Uterus (tissue), 4 donors: ENCODE results near the gene BCKDHB. TPM values are rescaled to one million over a fixed set of nuclear protein-coding genes. Genes with fewer than 3 reads are reported as not detected.

Experiments
- DNase-seq, 2 donors: peaks; one replicate each; pipeline ENCODE4 v3.0.0-alpha.2; 2019 to 2020
- H3K27ac ChIP-seq, 2 donors: fragments of 200-600 bp; sonication (generic); 1 replicate in 1 of 2; 2 replicates in 1 of 2; pipeline ENCODE4 v1.5.1; 2016 to 2018
- H3K27me3 ChIP-seq, 2 donors: fragments of 200-600 bp; sonication (generic); one replicate each; pipeline ENCODE4 v1.5.1; 2018 to 2019; ENCODE audit warnings: control low read depth in 1 of 2
- H3K36me3 ChIP-seq, 2 donors: fragments of 200-600 bp; sonication (generic); one replicate each; pipeline ENCODE4 v1.5.1; 2019; ENCODE audit warnings: control low read depth in 1 of 2
- H3K4me1 ChIP-seq, 2 donors: fragments of 200-600 bp; sonication (generic); one replicate each; pipeline ENCODE4 v1.5.1; 2018 to 2019; ENCODE audit warnings: control low read depth in 1 of 2
- H3K4me3 ChIP-seq, 2 donors: fragments of 200-600 bp; sonication (generic); 1 replicate in 1 of 2; 2 replicates in 1 of 2; pipeline ENCODE4 v1.5.1; 2018 to 2019; ENCODE audit warnings: mild to moderate bottlenecking in 1 of 2
- H3K9me3 ChIP-seq, 2 donors: fragments of 200-600 bp; sonication (generic); one replicate each; pipeline ENCODE4 v1.5.1; 2019; ENCODE audit warnings: control low read depth in 1 of 2
- POLR2A ChIP-seq, 2 donors: fragments of 450-650 bp; IDR thresholded peaks; one replicate each; pipeline ENCODE4 v1.6.1; 2016; ENCODE audit warnings: antibody characterized with exemption in 2 of 2, mild to moderate bottlenecking in 1 of 2, moderate library complexity in 1 of 2
- intact Hi-C: fragments of 100-400 bp; cut with DNase I; formaldehyde crosslinking; loops from one replicate; pipeline ENCODE4 v1.15.1; 2023; ENCODE audit warnings: low total_unique reads
- total RNA-seq, 4 donors: library from RNA; depleted of rRNA in 3 of 4; stranded (reverse); fragments of >200 nt in 3 of 4; gene quantifications; one replicate each; pipeline versions ENCODE4 v1.1.0 to v1.2.4, GENCODE V29; 2014 to 2023
- TF ChIP-seq, protein P1 (sequence below), 4 experiments: fragments of 200-600 bp in 2 of 4; fragments of 450-650 bp in 2 of 4; sonication (generic) in 2 of 4; IDR thresholded peaks; one replicate each; pipeline ENCODE4 v1.5.1; 2016 to 2019; ENCODE audit warnings: antibody characterized with exemption in 4 of 4, mild to moderate bottlenecking in 2 of 4, moderate library complexity in 1 of 4
- donor health status: DM: yes; HTN: yes; CAD: no.

Gene BCKDHB
- total RNA-seq, 4 donors from 2014 or later = 7.2 to 35.5 (median 13.2) TPM

DNA sequence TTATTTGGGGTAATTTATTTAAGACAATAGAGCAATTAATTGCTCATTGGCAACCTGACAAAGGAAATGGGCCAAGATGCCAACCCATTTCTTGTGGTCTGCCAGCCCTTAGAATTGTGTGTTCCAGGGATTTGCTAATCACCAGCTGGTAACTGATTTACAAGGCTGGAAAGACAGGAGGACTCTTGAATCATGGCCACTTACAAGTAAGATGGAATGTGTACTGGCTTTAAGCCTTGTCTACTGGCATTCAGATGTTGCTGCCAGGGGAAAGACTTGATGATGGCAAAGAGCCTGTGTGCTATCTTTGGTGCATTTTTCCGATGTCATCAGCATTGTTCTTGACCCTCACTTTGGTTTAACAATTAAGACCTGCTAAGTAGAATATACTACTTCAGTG is 91.0 kb downstream of the BCKDHB start:
- Histone ChIP-seq H3K27ac (no peak overlapping the region), H3K4me3 (no peak overlapping the region), H3K27me3 (no peaks in the 10 kb centered on the region), H3K4me1 (no peaks in the 10 kb centered on the region), H3K36me3 (no peaks in the 10 kb centered on the region), H3K9me3 (no peaks in the 10 kb centered on the region)
- no peak for DNase-seq
- intact Hi-C loops = no loop called here
- no peak for TF ChIP-seq POLR2A (IDR thresholded peaks at IDR 0.05)
- TF ChIP-seq, protein P1, sequence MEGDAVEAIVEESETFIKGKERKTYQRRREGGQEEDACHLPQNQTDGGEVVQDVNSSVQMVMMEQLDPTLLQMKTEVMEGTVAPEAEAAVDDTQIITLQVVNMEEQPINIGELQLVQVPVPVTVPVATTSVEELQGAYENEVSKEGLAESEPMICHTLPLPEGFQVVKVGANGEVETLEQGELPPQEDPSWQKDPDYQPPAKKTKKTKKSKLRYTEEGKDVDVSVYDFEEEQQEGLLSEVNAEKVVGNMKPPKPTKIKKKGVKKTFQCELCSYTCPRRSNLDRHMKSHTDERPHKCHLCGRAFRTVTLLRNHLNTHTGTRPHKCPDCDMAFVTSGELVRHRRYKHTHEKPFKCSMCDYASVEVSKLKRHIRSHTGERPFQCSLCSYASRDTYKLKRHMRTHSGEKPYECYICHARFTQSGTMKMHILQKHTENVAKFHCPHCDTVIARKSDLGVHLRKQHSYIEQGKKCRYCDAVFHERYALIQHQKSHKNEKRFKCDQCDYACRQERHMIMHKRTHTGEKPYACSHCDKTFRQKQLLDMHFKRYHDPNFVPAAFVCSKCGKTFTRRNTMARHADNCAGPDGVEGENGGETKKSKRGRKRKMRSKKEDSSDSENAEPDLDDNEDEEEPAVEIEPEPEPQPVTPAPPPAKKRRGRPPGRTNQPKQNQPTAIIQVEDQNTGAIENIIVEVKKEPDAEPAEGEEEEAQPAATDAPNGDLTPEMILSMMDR (IDR thresholded peaks at IDR 0.05) = no peak

DNA sequence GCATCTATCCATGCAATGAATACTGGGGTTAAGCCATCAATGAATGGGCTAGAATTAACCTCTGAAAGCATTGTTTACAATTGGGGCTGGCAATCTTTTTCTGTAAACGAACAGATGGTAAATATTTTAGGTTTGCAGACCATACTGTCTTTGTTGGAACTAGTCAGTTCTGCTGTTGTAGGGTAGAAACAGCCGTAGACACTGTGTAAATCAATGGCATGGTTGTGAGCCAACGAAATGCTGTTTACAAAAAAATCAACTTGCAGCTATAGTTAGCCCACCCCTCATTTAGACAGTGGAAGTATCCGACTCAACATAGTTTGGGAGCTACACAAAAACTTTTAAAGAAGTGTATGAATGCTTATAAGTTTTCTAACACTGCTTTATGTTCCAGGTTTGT is 91.5 kb downstream of the BCKDHB start:
- no peak for TF ChIP-seq POLR2A (IDR thresholded peaks at IDR 0.05)
- TF ChIP-seq, protein P1 (IDR thresholded peaks at IDR 0.05) = no peak
- H3K36me3 ChIP-seq = no peaks in the 10 kb centered on the region
- no peaks in the 10 kb centered on the region for H3K4me1 ChIP-seq
- no peaks in the 10 kb centered on the region for H3K9me3 ChIP-seq
- no peak overlapping the region for H3K27ac ChIP-seq
- H3K27me3 ChIP-seq = no peaks in the 10 kb centered on the region
- intact Hi-C loops = no loop called here
- H3K4me3 ChIP-seq = no peak overlapping the region
- DNase-seq = no peak

DNA sequence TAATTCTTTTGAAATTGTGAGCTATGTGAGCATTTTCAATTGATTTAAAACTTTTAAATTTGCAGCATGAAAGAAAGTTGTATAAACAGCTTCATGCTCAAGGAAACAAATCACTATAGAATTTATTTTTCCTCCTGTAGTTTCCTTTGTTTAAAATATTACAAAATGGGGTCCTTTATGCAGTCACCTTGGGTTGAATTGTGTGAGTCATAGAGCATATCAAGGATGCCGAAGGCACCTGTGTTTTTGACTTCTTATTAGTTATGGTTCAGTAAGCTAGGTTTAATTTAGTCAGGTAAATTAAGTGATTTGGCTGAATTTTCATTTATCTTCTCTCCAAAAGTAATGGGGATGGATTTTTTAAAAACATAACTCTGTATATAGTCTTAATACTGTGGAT is 96.8 kb downstream of the BCKDHB start:
- H3K4me3 ChIP-seq = no peak overlapping the region
- TF ChIP-seq, protein P1 (IDR thresholded peaks at IDR 0.05) = no peak
- TF ChIP-seq POLR2A (IDR thresholded peaks at IDR 0.05) = no peak
- H3K27me3 ChIP-seq = no peaks in the 10 kb centered on the region
- H3K36me3 ChIP-seq = no peaks in the 10 kb centered on the region
- DNase-seq = no peak
- intact Hi-C loops = no loop called here
- H3K27ac ChIP-seq = no peak overlapping the region
- no peaks in the 10 kb centered on the region for H3K9me3 ChIP-seq
- no peaks in the 10 kb centered on the region for H3K4me1 ChIP-seq

DNA sequence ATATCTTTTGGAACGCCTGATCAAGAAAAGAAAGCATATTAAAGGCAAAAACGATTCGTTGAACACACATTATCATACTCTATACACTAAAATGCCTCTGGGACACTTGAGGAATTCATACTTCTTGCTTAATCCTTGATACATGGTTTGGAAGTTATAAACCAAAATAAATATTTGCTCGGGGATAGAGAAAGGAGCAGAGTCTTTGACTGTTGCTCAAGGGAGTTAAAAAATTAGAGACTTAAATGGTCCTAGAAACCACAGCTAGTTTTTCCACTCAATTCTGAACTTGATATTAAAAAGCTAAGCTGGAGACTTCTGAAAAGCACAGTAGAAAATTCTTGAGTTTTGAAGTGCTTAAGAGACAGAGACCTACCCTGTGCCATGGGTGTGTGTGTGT is 98.9 kb downstream of the BCKDHB start:
- H3K27ac ChIP-seq = no peak overlapping the region
- no peak overlapping the region for H3K4me3 ChIP-seq
- H3K4me1 ChIP-seq = no peaks in the 10 kb centered on the region
- TF ChIP-seq POLR2A (IDR thresholded peaks at IDR 0.05) = no peak
- TF ChIP-seq, protein P1 (IDR thresholded peaks at IDR 0.05) = no peak
- H3K36me3 ChIP-seq = no peaks in the 10 kb centered on the region
- no peaks in the 10 kb centered on the region for H3K9me3 ChIP-seq
- DNase-seq = no peak
- H3K27me3 ChIP-seq = no peaks in the 10 kb centered on the region
- intact Hi-C loops = no loop called here

DNA sequence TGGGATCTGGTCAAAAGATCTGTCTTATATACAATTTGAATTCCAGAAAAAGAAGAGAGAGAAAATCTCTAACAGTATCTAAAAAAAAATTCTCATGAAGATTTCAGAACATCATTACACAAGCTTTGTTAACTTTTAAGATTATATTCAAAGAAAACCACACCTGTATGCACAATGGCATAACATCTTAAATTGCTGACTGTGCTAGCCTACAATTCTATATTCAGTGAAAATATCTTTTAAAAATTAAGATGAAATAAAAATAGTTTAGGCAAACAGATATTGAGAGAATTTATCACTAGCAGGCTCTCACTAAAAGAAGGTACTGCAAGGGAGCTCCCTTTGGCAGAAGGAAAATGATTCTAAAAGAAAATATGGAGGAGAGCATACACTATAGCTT is 100.3 kb downstream of the BCKDHB start:
- TF ChIP-seq, protein P1 (IDR thresholded peaks at IDR 0.05) = no peak
- no peak for TF ChIP-seq POLR2A (IDR thresholded peaks at IDR 0.05)
- Histone ChIP-seq H3K4me1 (no peaks in the 10 kb centered on the region), H3K27me3 (no peaks in the 10 kb centered on the region), H3K9me3 (no peaks in the 10 kb centered on the region), H3K4me3 (no peak overlapping the region), H3K27ac (no peak overlapping the region), H3K36me3 (no peaks in the 10 kb centered on the region)
- no peak for DNase-seq
- intact Hi-C loops = no loop called here
